Vein endothelial cell (primary cell): ENCODE data around the gene ADCY2. TPM values are rescaled to one million over a fixed set of nuclear protein-coding genes. Genes with fewer than 3 reads are reported as not detected.

Experiments
- total RNA-seq: library from RNA; depleted of rRNA; stranded (reverse); fragments of >200 nt; gene quantifications from 2 replicates; pipeline ENCODE4 v1.2.3, GENCODE V29; 2012

The ADCY2 gene
- not detected in 2 replicates for total RNA-seq

DNA sequence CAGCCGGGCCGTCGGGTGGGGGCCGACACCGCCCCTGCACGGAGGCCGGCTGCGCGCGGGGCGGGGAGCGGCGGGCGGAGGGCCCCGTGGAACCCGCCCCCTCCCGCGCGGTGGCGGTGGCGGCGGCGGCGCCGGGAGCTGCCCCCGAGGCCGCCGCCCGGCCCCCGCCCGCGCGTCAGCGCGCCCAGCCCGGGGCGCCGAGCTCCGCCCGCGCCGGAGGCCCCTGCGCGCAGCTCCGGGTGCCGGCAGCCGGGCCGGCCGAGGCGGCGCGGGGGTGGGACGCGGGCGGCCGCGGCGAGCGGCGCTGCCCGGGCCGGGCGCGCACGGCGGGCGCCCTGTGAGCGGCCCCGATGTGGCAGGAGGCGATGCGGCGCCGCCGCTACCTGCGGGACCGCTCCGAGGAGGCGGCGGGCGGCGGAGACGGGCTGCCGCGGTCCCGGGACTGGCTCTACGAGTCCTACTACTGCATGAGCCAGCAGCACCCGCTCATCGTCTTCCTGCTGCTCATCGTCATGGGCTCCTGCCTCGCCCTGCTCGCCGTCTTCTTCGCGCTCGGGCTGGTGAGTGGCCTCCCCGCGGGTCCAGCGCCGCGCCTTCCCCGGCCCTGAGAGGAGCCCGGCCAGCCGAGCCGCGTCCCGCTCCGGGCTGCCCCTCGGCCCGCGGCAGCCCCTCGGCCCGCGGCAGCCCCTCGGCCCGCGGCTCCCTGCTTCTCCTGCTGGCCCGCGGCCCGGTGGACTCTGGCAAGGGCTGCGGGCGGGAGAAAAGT lies at the start of gene ADCY2:
ADCY2 (plus strand) TSS at position 192 of the 766 bp plus-strand sequence; CDS start at position 351, 159 bp downstream.

DNA sequence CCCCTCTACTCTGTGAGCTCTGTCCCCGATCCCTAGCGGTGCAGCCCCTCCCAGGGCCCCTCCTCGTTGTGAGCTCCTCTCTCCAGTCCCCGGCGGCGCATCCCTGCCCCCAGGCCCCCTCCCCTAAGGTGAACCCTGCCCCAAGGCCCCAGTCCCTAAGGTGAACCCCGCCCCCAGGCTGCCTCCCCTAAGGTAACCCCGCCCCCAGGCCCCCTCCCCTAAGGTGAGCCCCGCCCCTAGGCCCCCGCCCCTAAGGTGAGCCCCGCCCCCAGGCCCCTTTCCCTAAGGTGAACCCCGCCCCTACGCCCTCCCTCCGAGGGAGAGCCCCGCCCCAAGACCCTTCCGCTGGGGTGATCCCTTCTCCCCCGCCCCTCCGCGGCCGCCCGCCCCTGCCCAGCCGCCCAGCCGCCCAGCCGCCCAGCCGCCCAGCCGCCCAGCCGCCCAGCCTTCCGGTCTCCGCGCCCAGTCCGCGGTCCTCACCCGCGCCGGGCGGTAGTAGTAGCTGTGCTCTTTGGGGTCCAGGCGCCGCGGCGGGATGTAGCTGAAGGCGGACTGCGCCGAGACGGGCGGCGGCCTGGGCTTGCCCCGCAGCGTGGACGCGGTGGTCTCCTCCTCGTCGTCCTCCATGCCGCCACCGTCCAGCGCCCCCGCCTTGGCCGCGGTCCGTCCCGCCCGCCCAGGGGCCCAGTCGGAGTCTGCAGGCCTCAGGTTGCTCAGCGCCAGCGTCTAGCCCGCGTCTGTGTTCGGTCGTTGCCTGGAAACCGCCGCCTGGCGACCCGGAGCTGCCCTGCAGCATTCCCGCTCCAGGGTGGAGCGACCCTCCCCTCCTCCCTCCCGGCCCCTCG lies 454.7 kb downstream of the ADCY2 start, which contains the start of gene CFAP90:
CFAP90 (minus strand) TSS at position 739 of the 845 bp plus-strand sequence; CDS start at position 627, 112 bp downstream.

DNA sequence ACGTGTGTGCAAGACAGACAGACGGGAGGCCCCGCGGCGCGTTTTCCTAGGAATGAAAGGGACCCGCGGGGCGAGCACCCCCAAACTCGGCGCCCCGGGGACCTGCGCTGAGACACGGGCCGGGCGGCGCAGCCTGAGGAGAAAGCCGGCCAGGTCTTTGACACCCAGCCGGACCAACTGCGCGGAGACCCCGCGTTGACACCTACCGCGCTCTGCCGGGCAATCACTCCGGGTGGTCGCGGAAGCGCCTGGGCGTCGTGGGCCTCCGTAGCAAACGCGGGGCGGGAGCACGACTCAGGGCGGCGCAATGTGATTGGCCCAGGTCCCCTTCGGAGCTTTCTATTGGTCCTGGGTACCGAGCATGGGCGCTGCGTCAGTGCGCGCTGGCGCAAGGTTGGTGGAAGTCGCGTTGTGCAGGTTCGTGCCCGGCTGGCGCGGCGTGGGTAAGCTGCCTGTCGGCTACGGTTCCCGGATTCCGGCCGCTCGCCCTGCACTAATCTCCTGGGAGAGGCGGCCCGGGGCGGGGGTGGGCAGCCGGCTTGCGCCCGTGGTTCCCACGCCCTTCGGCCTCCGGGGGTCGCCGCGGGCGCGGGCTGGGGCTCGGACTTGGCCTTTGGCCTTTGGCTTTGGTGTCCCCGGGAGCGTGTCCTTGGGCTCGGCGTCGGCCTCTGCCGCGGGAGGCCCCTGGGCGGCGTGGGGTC lies 473.0 kb downstream of the ADCY2 start, which contains the start of the genes FASTKD3 and MTRR:
FASTKD3 (minus strand) TSS at position 259 of the 701 bp plus-strand sequence. CDS start 948 bp downstream, outside the sequence.
MTRR (plus strand) TSS at position 376 of the 701 bp plus-strand sequence. CDS start 1,647 bp downstream, outside the sequence.

